ENCODE data around the gene APLF.
"Not testable (repeated sequence)": the region's sequence is repeated elsewhere in the genome, so short reads cannot be mapped to it uniquely, and the experiment has no call there.

The APLF gene

GRCh38 chr2:68564426-68564825, 97.0 kb downstream of the APLF start:
- H3K27ac ChIP-seq = no peak overlapping the region
- DNase-seq (ENCODE audit: low read depth, low spot score) = no peak

- H3K27ac ChIP-seq = no peak overlapping the region
- no peak for DNase-seq (ENCODE audit: low read depth, low spot score)
Measured at GRCh38 chr2:68565273-68565672, 97.9 kb downstream of the APLF start.

- DNase-seq (ENCODE audit: low read depth, low spot score) = peak; percentile 26
- peak overlapping the region; percentile 26 for H3K27ac ChIP-seq
Measured at GRCh38 chr2:68565858-68566257, 98.5 kb downstream of the APLF start.

- DNase-seq (ENCODE audit: low read depth, low spot score) = no peak
- peak overlapping the region; percentile 26 for H3K27ac ChIP-seq
Measured at GRCh38 chr2:68566362-68566761, 99.0 kb downstream of the APLF start.

- DNase-seq (ENCODE audit: low read depth, low spot score) = no peak
- no peak overlapping the region for H3K27ac ChIP-seq
Measured at GRCh38 chr2:68568116-68568515, 100.7 kb downstream of the APLF start.

GRCh38 chr2:68569604-68570003, 102.2 kb downstream of the APLF start:
- H3K27ac ChIP-seq = no peak overlapping the region
- no peak for DNase-seq (ENCODE audit: low read depth, low spot score)

- DNase-seq (ENCODE audit: low read depth, low spot score); H3K27ac ChIP-seq: not testable (repeated sequence)
Measured at GRCh38 chr2:68570434-68570833, 103.0 kb downstream of the APLF start.

GRCh38 chr2:68574202-68574791, 106.9 kb downstream of the APLF start:
- DNase-seq (ENCODE audit: low read depth, low spot score) = no peak
- no peak overlapping the region for H3K27ac ChIP-seq

GRCh38 chr2:68577183-68577582, 109.8 kb downstream of the APLF start:
- no peak for DNase-seq (ENCODE audit: low read depth, low spot score)
- H3K27ac ChIP-seq = no peak overlapping the region

GRCh38 chr2:68579689-68580088, 112.3 kb downstream of the APLF start:
- DNase-seq (ENCODE audit: low read depth, low spot score) = no peak

GRCh38 chr2:68588589-68588988, 121.2 kb downstream of the APLF start:
- no peak overlapping the region for H3K27ac ChIP-seq
- no peak for DNase-seq (ENCODE audit: low read depth, low spot score)

More at GRCh38 chr2:68579689-68580088, 112.3 kb downstream of the APLF start:
- no peak overlapping the region for H3K27ac ChIP-seq

- DNase-seq (ENCODE audit: low read depth, low spot score) = no peak
- no peak overlapping the region for H3K27ac ChIP-seq
Measured at GRCh38 chr2:68589963-68590362, 122.6 kb downstream of the APLF start.

- H3K27ac ChIP-seq = no peak overlapping the region
- no peak for DNase-seq (ENCODE audit: low read depth, low spot score)
Measured at GRCh38 chr2:68590702-68591101, 123.3 kb downstream of the APLF start.

GRCh38 chr2:68591225-68591624, 123.8 kb downstream of the APLF start:
- DNase-seq (ENCODE audit: low read depth, low spot score) = no peak
- H3K27ac ChIP-seq = no peak overlapping the region

- H3K27ac ChIP-seq = no peak overlapping the region
- DNase-seq (ENCODE audit: low read depth, low spot score) = no peak
Measured at GRCh38 chr2:68594041-68594440, 126.7 kb downstream of the APLF start.

GRCh38 chr2:68594674-68595492, 127.5 kb downstream of the APLF start:
- no peak overlapping the region for H3K27ac ChIP-seq
- no peak for DNase-seq (ENCODE audit: low read depth, low spot score)

- not testable (repeated sequence) for H3K27ac ChIP-seq
Measured at GRCh38 chr2:68595493-68595785, 128.1 kb downstream of the APLF start.

GRCh38 chr2:68600495-68600894, 133.1 kb downstream of the APLF start:
- DNase-seq (ENCODE audit: low read depth, low spot score); H3K27ac ChIP-seq: not testable (repeated sequence)

More at GRCh38 chr2:68595493-68595785, 128.1 kb downstream of the APLF start:
- DNase-seq (ENCODE audit: low read depth, low spot score) = not testable (repeated sequence)

GRCh38 chr2:68603059-68603458, 135.7 kb downstream of the APLF start:
- DNase-seq (ENCODE audit: low read depth, low spot score) = no peak
- H3K27ac ChIP-seq = no peak overlapping the region

- no peak for DNase-seq (ENCODE audit: low read depth, low spot score)
- no peak overlapping the region for H3K27ac ChIP-seq
Measured at GRCh38 chr2:68604077-68604476, 136.7 kb downstream of the APLF start.

GRCh38 chr2:68605939-68606338, 138.6 kb downstream of the APLF start:
- no peak for DNase-seq (ENCODE audit: low read depth, low spot score)

GRCh38 chr2:68606759-68607158, 139.4 kb downstream of the APLF start:
- H3K27ac ChIP-seq = no peak overlapping the region
- DNase-seq (ENCODE audit: low read depth, low spot score) = no peak

More at GRCh38 chr2:68605939-68606338, 138.6 kb downstream of the APLF start:
- no peak overlapping the region for H3K27ac ChIP-seq

All from epithelial cell of prostate (primary cell).